OCI-LY7 (cell line): ENCODE results near the gene ID3. TPM values are rescaled to one million over a fixed set of nuclear protein-coding genes. Genes with fewer than 3 reads are reported as not detected.
A peak's percentile ranks its signal among the peaks of the same experiment; 100 is the strongest.

ENCODE experiments used
- BruUV-seq: library from RNA; stranded (reverse); fragments of 400-500 nt; replicated peaks from 2 replicates; lab custom pipeline; 2021; lab: Mats Ljungman, UMichigan
- CTCF ChIA-PET: fragments of 300-600 bp; sonication (Branson Sonifier 250); formaldehyde crosslinking; loops from one replicate; lab custom pipeline; 2022; ENCODE audit warnings: antibody characterized with exemption; ENCODE audit not compliant: unreplicated experiment; lab: Charles Lee
- POLR2A ChIA-PET: fragments of 300-600 bp; sonication (Branson Sonifier 250); formaldehyde crosslinking; loops from one replicate; lab custom pipeline; 2022; ENCODE audit warnings: antibody characterized with exemption; lab: Charles Lee
- DNase-seq: peaks from one replicate; pipeline ENCODE4 v3.0.0-alpha.2; 2015; ENCODE audit warnings: low spot score
- H2AFZ ChIP-seq: fragments of 200-600 bp; sonication (generic), shearing (Covaris generic); 2 replicates; pipeline ENCODE4 v1.6.1; 2014; ENCODE audit warnings: mild to moderate bottlenecking, antibody characterized with exemption, low read length, moderate library complexity
- H3K27ac ChIP-seq: fragments of 200-600 bp; sonication (generic); 2 replicates; pipeline ENCODE4 v1.5.1; 2014; ENCODE audit warnings: mixed run types, low read depth, mild to moderate bottlenecking, moderate library complexity, low read length, inconsistent platforms; ENCODE audit not compliant: poor library complexity, severe bottlenecking
- H3K36me3 ChIP-seq: fragments of 200-600 bp; sonication (generic); 2 replicates; pipeline ENCODE4 v1.6.1; 2014; ENCODE audit warnings: mild to moderate bottlenecking, antibody characterized with exemption, low read length, moderate library complexity, mixed read lengths; ENCODE audit not compliant: insufficient read depth
- H3K4me1 ChIP-seq: fragments of 200-600 bp; sonication (generic); 2 replicates; pipeline ENCODE4 v1.5.1; 2014; ENCODE audit warnings: mild to moderate bottlenecking, low read length; ENCODE audit not compliant: insufficient read depth, poor library complexity, severe bottlenecking
- H3K4me2 ChIP-seq: fragments of 200-600 bp; sonication (generic); 2 replicates; pipeline ENCODE4 v1.6.1; 2014; ENCODE audit warnings: mild to moderate bottlenecking, low read length
- H3K4me3 ChIP-seq: fragments of 200-600 bp; sonication (generic); 2 replicates; pipeline ENCODE4 v1.5.1; 2014; ENCODE audit warnings: mild to moderate bottlenecking, low read depth, low read length; ENCODE audit not compliant: poor library complexity, severe bottlenecking
- H3K79me2 ChIP-seq: fragments of 200-600 bp; sonication (generic); 2 replicates; pipeline ENCODE4 v1.6.1; 2016; ENCODE audit warnings: low read depth, mild to moderate bottlenecking, low read length, moderate library complexity, mixed read lengths; ENCODE audit not compliant: insufficient read depth
- H3K9me2 ChIP-seq: fragments of 200-600 bp; sonication (generic); 2 replicates; pipeline ENCODE4 v1.6.1; 2016; ENCODE audit warnings: mild to moderate bottlenecking, low read length, mixed read lengths; ENCODE audit not compliant: insufficient read depth
- H3K9me3 ChIP-seq: fragments of 200-600 bp; sonication (generic); 2 replicates; pipeline ENCODE4 v1.6.1; 2014; ENCODE audit warnings: mild to moderate bottlenecking, mixed run types, low read length, mixed read lengths
- H4K20me1 ChIP-seq: fragments of 200-600 bp; sonication (generic); 2 replicates; pipeline ENCODE4 v1.6.1; 2014; ENCODE audit warnings: mild to moderate bottlenecking, antibody characterized with exemption, low read length, moderate library complexity, mixed read lengths; ENCODE audit not compliant: insufficient read depth
- EZH2phosphoT487 ChIP-seq: fragments of 200-600 bp; sonication (generic); IDR thresholded peaks from 2 replicates; pipeline ENCODE4 v1.6.1; 2018; ENCODE audit warnings: low read depth, borderline replicate concordance, mild to moderate bottlenecking, mixed run types, antibody characterized with exemption, low read length, moderate library complexity, mixed read lengths
- intact Hi-C: fragments of 100-400 bp; cut with micrococcal nuclease; formaldehyde crosslinking; loops from one replicate; pipeline ENCODE4 v1.10.0; 2022; ENCODE audit not compliant: unreplicated experiment
- total RNA-seq, 2 experiments: library from RNA; depleted of rRNA in 1 of 2; stranded (reverse); fragments of >200 nt in 1 of 2; shearing (Covaris generic) in 1 of 2; gene quantifications; 2 replicates each; pipeline ENCODE4 v1.2.3, GENCODE V29; 2014 to 2022
- TF ChIP-seq, protein P1 (sequence below): fragments of 200-600 bp; sonication (generic); conservative IDR thresholded peaks from 2 replicates; pipeline ENCODE4 v1.5.1; 2014; ENCODE audit warnings: mild to moderate bottlenecking, antibody characterized with exemption, low read length, moderate library complexity, mixed read lengths

The ID3 gene
- total RNA-seq, 2 experiments from 2014 or later, result 629 to 1,658 TPM

DNA sequence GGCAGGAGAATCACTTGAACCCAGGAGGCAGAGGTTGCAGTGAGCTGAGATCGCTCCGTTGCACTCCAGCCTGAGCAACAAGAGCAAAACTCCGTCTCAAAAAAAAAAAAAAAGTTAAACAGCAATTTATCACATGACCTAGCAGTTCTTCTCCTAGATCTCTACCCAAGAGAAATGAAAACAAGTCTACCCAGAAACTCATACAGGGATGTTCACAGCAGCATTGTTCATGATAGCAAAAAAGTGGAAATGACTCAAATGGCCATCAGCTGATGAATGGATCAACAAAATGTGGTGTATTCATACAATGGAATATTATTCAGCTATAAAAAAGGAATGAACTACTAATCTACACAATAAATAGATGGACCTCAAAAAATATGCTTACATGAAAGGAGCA is 12.2 kb upstream of the ID3 start:
- ChIA-PET CTCF (interaction anchor here (0.9 to 1.1 kb wide), 2 partner anchors 14 to 51 kb away, joined by 3 read pairs; no protein-coding TSS in a partner anchor), POLR2A (interaction anchor here (0.6 to 12.1 kb wide), 5 partner anchors 13 to 309 kb away, joined by 3 to 259 read pairs (median 21); partner anchors contain the start of gene ID3)
- Histone ChIP-seq H3K9me3 (no peaks in the 10 kb centered on the region), H3K79me2 (peaks cover 15% of the 10 kb centered on the region; the same call in 1 of the 2 replicates), H3K27ac (peak overlapping the region; percentile 11), H3K9me2 (no peaks in the 10 kb centered on the region), H3K4me1 (peaks cover 94% of the 10 kb centered on the region), H3K36me3 (no peaks in the 10 kb centered on the region), H4K20me1 (no peaks in the 10 kb centered on the region), H3K4me3 (no peak overlapping the region), H2AFZ (no peak overlapping the region), H3K4me2 (no peak overlapping the region)
- BruUV-seq, result no TSS peak
- intact Hi-C loops, result no loop called here
- TF ChIP-seq, protein P1, sequence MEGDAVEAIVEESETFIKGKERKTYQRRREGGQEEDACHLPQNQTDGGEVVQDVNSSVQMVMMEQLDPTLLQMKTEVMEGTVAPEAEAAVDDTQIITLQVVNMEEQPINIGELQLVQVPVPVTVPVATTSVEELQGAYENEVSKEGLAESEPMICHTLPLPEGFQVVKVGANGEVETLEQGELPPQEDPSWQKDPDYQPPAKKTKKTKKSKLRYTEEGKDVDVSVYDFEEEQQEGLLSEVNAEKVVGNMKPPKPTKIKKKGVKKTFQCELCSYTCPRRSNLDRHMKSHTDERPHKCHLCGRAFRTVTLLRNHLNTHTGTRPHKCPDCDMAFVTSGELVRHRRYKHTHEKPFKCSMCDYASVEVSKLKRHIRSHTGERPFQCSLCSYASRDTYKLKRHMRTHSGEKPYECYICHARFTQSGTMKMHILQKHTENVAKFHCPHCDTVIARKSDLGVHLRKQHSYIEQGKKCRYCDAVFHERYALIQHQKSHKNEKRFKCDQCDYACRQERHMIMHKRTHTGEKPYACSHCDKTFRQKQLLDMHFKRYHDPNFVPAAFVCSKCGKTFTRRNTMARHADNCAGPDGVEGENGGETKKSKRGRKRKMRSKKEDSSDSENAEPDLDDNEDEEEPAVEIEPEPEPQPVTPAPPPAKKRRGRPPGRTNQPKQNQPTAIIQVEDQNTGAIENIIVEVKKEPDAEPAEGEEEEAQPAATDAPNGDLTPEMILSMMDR, result no peak
- TF ChIP-seq EZH2phosphoT487, result no peak
- no peak for DNase-seq

DNA sequence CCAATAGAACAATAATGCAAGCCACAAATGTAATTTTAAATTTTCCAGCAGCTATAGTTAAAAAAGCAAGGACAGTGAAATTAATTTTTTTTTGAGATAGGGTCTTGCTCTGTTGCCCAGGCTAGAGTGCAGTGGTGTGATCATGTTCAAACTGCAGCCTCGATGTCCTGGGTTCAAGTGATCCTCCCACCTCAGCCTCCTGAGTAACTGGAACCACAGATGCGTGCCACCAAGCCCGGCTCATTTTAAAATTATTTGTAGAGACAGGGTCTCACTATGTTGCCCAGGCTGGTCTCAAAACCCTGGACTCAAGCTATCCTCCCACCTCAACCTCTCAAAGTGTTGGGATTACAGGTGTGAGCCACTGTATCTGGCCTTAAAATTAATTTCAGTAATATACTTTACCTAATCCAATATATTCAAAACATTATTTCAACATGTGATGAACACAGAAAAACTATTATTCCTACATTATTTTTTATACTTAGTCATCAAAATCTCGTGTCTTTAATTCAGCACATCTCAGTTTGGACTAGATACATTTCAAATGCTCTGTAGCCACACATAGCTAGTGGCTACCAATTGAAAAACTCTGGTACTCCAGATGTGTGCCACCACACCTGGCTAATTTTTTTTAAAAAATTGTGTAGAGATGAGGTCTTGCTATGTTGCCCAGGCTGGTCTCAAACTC is 10.8 kb upstream of the ID3 start:
- TF ChIP-seq, protein P1, result no peak
- no peak for TF ChIP-seq EZH2phosphoT487
- Histone ChIP-seq H3K4me3 (no peak overlapping the region), H3K36me3 (no peaks in the 10 kb centered on the region), H2AFZ (no peak overlapping the region; the same call in 1 of the 2 replicates), H3K9me2 (no peaks in the 10 kb centered on the region), H3K9me3 (no peaks in the 10 kb centered on the region), H3K27ac (peak overlapping the region; percentile 33), H3K4me2 (peak overlapping the region; percentile 3; the same call in 1 of the 2 replicates), H3K4me1 (peaks cover 89% of the 10 kb centered on the region), H4K20me1 (no peaks in the 10 kb centered on the region), H3K79me2 (peaks cover 5% of the 10 kb centered on the region; the same call in 1 of the 2 replicates)
- no TSS peak for BruUV-seq
- ChIA-PET CTCF (no interaction called here), POLR2A (interaction anchor here (0.6 to 12.1 kb wide), 5 partner anchors 11 to 58 kb away, joined by 3 to 259 read pairs (median 8); partner anchors contain the start of gene ID3)
- intact Hi-C loops, result no loop called here
- no peak for DNase-seq
